Measurements from ENCODE around the gene CYP24A1. TPM values are rescaled to one million over a fixed set of nuclear protein-coding genes. Genes with fewer than 3 reads are reported as not detected.

CYP24A1 gene
- total and polyA plus RNA-seq, 2 of the 13 experiments (the other 11 are each of a cell fraction or from before 2014, with no cell fraction given), result 9.4 to 32.7 TPM

- TF ChIP-seq, protein P1, sequence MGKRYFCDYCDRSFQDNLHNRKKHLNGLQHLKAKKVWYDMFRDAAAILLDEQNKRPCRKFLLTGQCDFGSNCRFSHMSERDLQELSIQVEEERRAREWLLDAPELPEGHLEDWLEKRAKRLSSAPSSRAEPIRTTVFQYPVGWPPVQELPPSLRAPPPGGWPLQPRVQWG (CRISPR knock-in tag; IDR thresholded peaks at IDR 0.05; ENCODE audit: borderline replicate concordance, low read depth), result no peak
Measured at GRCh38 chr20:54205450-54205849, 31.7 kb upstream of the CYP24A1 start (continued).

- Histone ChIP-seq H3K4me3 (replicated peaks in 1 of 3; ENCODE audit: insufficient read depth in 1 of 3, low read depth in 2 of 3, low read length in 3 of 3) (peak overlapping the region in 1 of 3 experiments; percentile 1; a peak in 1 of 6 replicates), H3K9me3 (ENCODE audit: low read length) (no peaks in the 10 kb centered on the region), H3K4me2 (ENCODE audit: low read depth, low read length) (peak overlapping the region; percentile 35), H3K79me2 (ENCODE audit: insufficient read depth, low read length) (peaks cover 14% of the 10 kb centered on the region), H3K36me3 (replicated peaks in 1 of 2; ENCODE audit: control insufficient read depth in 1 of 2, insufficient read depth in 2 of 2, low read length in 2 of 2) (no peaks in the 10 kb centered on the region), H3K9ac (ENCODE audit: insufficient read depth, low read depth, low read length) (no peak overlapping the region), H2AFZ (ENCODE audit: low read length) (no peak overlapping the region), H3K27me3 (ENCODE audit: control insufficient read depth in 1 of 2, insufficient read depth in 2 of 2, low read length in 2 of 2) (peaks cover 0 to 14% of the 10 kb centered on the region in 2 experiments; a peak in 1 of 5 replicates), H3K4me1 (ENCODE audit: insufficient read depth, low read length) (peaks cover 32% of the 10 kb centered on the region), H3K27ac (ENCODE audit: extremely low read length, insufficient read depth, low read length) (no peak overlapping the region), H4K20me1 (ENCODE audit: insufficient read depth, low read length) (peaks cover 8% of the 10 kb centered on the region; the same call in 1 of the 2 replicates)
- POLR2A ChIA-PET, result interaction anchor here (1.3 kb wide), 1 partner anchor 9 kb away, joined by 4 read pairs; no protein-coding TSS in a partner anchor
- FAIRE-seq (no peak), DNase-seq (ENCODE audit: low spot score) (no peak), ATAC-seq (no peak)
- 60% methylated on average over 5 of the region's 5 CpGs for WGBS (ENCODE audit: low lambda C conversion rate)
- CTCF ChIA-PET (ENCODE audit: low intra/inter-chr PET ratio, low total read pairs), result no interaction called here
- in situ Hi-C loops (cut with HindIII; ENCODE audit: extremely low pct_ligation_motif_present, low pct_unique_long_range_greater_than_20kb) (loop anchor here (10.0 to 25.0 kb wide), 2 partner anchors 630 to 1117 kb away; no protein-coding TSS in a partner anchor), intact Hi-C loops (cut with micrococcal nuclease; ENCODE audit: unreplicated experiment) (no loop called here)
- BruUV-seq (replicated peaks), result no TSS peak
- TF ChIP-seq ZNF652 (CRISPR knock-in tag; IDR thresholded peaks at IDR 0.05; ENCODE audit: borderline replicate concordance, low read depth), result no peak
- TF ChIP-seq RARA (CRISPR knock-in tag; IDR thresholded peaks at IDR 0.05), result no peak
- no peak for TF ChIP-seq TAF1 (CRISPR knock-in tag; IDR thresholded peaks at IDR 0.05)
- no peak for TF ChIP-seq PRPF4 (IDR thresholded peaks at IDR 0.05; ENCODE audit: low read depth, low read length, poor library complexity, severe bottlenecking)
- TF ChIP-seq ZNF224 (CRISPR knock-in tag; IDR thresholded peaks at IDR 0.05), result 0 out of 2 replicates have a peak, but pooled peaks have one; percentile 14
- TF ChIP-seq, protein P2, sequence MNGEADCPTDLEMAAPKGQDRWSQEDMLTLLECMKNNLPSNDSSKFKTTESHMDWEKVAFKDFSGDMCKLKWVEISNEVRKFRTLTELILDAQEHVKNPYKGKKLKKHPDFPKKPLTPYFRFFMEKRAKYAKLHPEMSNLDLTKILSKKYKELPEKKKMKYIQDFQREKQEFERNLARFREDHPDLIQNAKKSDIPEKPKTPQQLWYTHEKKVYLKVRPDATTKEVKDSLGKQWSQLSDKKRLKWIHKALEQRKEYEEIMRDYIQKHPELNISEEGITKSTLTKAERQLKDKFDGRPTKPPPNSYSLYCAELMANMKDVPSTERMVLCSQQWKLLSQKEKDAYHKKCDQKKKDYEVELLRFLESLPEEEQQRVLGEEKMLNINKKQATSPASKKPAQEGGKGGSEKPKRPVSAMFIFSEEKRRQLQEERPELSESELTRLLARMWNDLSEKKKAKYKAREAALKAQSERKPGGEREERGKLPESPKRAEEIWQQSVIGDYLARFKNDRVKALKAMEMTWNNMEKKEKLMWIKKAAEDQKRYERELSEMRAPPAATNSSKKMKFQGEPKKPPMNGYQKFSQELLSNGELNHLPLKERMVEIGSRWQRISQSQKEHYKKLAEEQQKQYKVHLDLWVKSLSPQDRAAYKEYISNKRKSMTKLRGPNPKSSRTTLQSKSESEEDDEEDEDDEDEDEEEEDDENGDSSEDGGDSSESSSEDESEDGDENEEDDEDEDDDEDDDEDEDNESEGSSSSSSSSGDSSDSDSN (CRISPR knock-in tag; IDR thresholded peaks at IDR 0.05), result no peak
- no peak for TF ChIP-seq FOSL2 (CRISPR knock-in tag; IDR thresholded peaks at IDR 0.05)
- no peak for TF ChIP-seq SP1 (IDR thresholded peaks at IDR 0.05)
- no peak for TF ChIP-seq SP1 (CRISPR knock-in tag; IDR thresholded peaks at IDR 0.05)
- TF ChIP-seq PLSCR1 (CRISPR knock-in tag; IDR thresholded peaks at IDR 0.05; ENCODE audit: borderline replicate concordance), result no peak
- TF ChIP-seq ZC3H4 (CRISPR knock-in tag; IDR thresholded peaks at IDR 0.05; ENCODE audit: borderline replicate concordance), result no peak
- no peak for TF ChIP-seq SRSF1 (optimal IDR thresholded peaks at IDR 0.05; ENCODE audit: low read depth, low read length)
- TF ChIP-seq MZF1 (CRISPR knock-in tag; IDR thresholded peaks at IDR 0.05; ENCODE audit: borderline replicate concordance), result 0 out of 2 replicates have a peak, but pooled peaks have one; percentile 10
- TF ChIP-seq KAT7 (CRISPR knock-in tag; IDR thresholded peaks at IDR 0.05; ENCODE audit: borderline replicate concordance), result no peak
Measured at GRCh38 chr20:54204481-54204880, 30.7 kb upstream of the CYP24A1 start.
